HUES6 (cell line): Measurements from ENCODE around the gene AFF3.

ENCODE experiments used
- H3K27ac ChIP-seq: 2 replicates; pipeline ENCODE4 v1.7.0; 2013; ENCODE audit warnings: low read depth, mild to moderate bottlenecking, low read length, inconsistent platforms
- H3K27me3 ChIP-seq: 2 replicates; pipeline ENCODE4 v1.6.1; 2013; ENCODE audit warnings: low read length; ENCODE audit not compliant: control insufficient read depth, insufficient read depth
- H3K36me3 ChIP-seq: 2 replicates; pipeline ENCODE4 v1.6.1; 2013; ENCODE audit warnings: low read length; ENCODE audit not compliant: control insufficient read depth, insufficient read depth
- H3K4me1 ChIP-seq: 2 replicates; pipeline ENCODE4 v1.6.1; 2013; ENCODE audit warnings: low read length; ENCODE audit not compliant: control insufficient read depth, insufficient read depth
- H3K4me3 ChIP-seq: 2 replicates; pipeline ENCODE4 v1.5.1; 2013; ENCODE audit warnings: low read depth, low read length
- H3K9ac ChIP-seq: one replicate; pipeline ENCODE4 v1.6.1; 2013; ENCODE audit warnings: mild to moderate bottlenecking, low read length
- H3K9me3 ChIP-seq: 2 replicates; pipeline ENCODE4 v1.6.1; 2013; ENCODE audit warnings: low read depth, low read length; ENCODE audit not compliant: control insufficient read depth, insufficient read depth

AFF3 gene

GRCh38 chr2:99729104-99730025 is 413.0 kb downstream of the AFF3 start:
- Histone ChIP-seq H3K9ac (no peak overlapping the region), H3K4me1 (no peaks in the 10 kb centered on the region; the same call in 1 of the 2 replicates), H3K4me3 (no peak overlapping the region), H3K9me3 (no peaks in the 10 kb centered on the region), H3K27me3 (no peaks in the 10 kb centered on the region), H3K36me3 (no peaks in the 10 kb centered on the region), H3K27ac (no peak overlapping the region)

- Histone ChIP-seq H3K27me3 (no peaks in the 10 kb centered on the region), H3K36me3 (no peaks in the 10 kb centered on the region), H3K9ac (no peak overlapping the region), H3K4me3 (no peak overlapping the region), H3K9me3 (no peaks in the 10 kb centered on the region), H3K4me1 (no peaks in the 10 kb centered on the region; the same call in 1 of the 2 replicates), H3K27ac (no peak overlapping the region)
Observed at GRCh38 chr2:99728166-99728565, 414.2 kb downstream of the AFF3 start.

GRCh38 chr2:99727199-99727598 is 415.2 kb downstream of the AFF3 start:
- Histone ChIP-seq H3K4me3 (no peak overlapping the region), H3K36me3 (no peaks in the 10 kb centered on the region), H3K9ac (no peak overlapping the region), H3K27ac (no peak overlapping the region), H3K27me3 (no peaks in the 10 kb centered on the region), H3K9me3 (no peaks in the 10 kb centered on the region), H3K4me1 (no peaks in the 10 kb centered on the region; the same call in 1 of the 2 replicates)

- no peaks in the 10 kb centered on the region for H3K9me3 ChIP-seq
- no peaks in the 10 kb centered on the region for H3K27me3 ChIP-seq
- H3K9ac ChIP-seq: no peak overlapping the region
- H3K4me1 ChIP-seq: no peaks in the 10 kb centered on the region; the same call in 1 of the 2 replicates
- H3K27ac ChIP-seq: no peak overlapping the region
- no peak overlapping the region for H3K4me3 ChIP-seq
- H3K36me3 ChIP-seq: no peaks in the 10 kb centered on the region
Observed at GRCh38 chr2:99726691-99727090, 415.7 kb downstream of the AFF3 start.

- H3K4me1 ChIP-seq: no peaks in the 10 kb centered on the region; the same call in 1 of the 2 replicates
- H3K36me3 ChIP-seq: no peaks in the 10 kb centered on the region
- H3K27me3 ChIP-seq: no peaks in the 10 kb centered on the region
- no peak overlapping the region for H3K9ac ChIP-seq
- no peaks in the 10 kb centered on the region for H3K9me3 ChIP-seq
- H3K4me3 ChIP-seq: no peak overlapping the region
- H3K27ac ChIP-seq: no peak overlapping the region
Observed at GRCh38 chr2:99725820-99726219, 416.6 kb downstream of the AFF3 start.

GRCh38 chr2:99722476-99722875 is 419.9 kb downstream of the AFF3 start:
- Histone ChIP-seq H3K9ac (no peak overlapping the region), H3K36me3 (no peaks in the 10 kb centered on the region), H3K27me3 (no peaks in the 10 kb centered on the region), H3K4me1 (no peaks in the 10 kb centered on the region), H3K27ac (no peak overlapping the region), H3K4me3 (no peak overlapping the region), H3K9me3 (no peaks in the 10 kb centered on the region)

GRCh38 chr2:99719102-99719501 is 423.3 kb downstream of the AFF3 start:
- Histone ChIP-seq H3K27ac (no peak overlapping the region), H3K36me3 (no peaks in the 10 kb centered on the region), H3K4me1 (no peaks in the 10 kb centered on the region), H3K4me3 (no peak overlapping the region), H3K9me3 (no peaks in the 10 kb centered on the region), H3K9ac (no peak overlapping the region), H3K27me3 (no peaks in the 10 kb centered on the region)

GRCh38 chr2:99715956-99716355 is 426.4 kb downstream of the AFF3 start:
- H3K9ac ChIP-seq: no peak overlapping the region
- H3K36me3 ChIP-seq: no peaks in the 10 kb centered on the region
- H3K27me3 ChIP-seq: no peaks in the 10 kb centered on the region
- H3K27ac ChIP-seq: no peak overlapping the region
- no peaks in the 10 kb centered on the region for H3K9me3 ChIP-seq
- no peak overlapping the region for H3K4me3 ChIP-seq
- H3K4me1 ChIP-seq: peaks cover 2% of the 10 kb centered on the region; the same call in 1 of the 2 replicates

- no peak overlapping the region for H3K27ac ChIP-seq
- H3K36me3 ChIP-seq: no peaks in the 10 kb centered on the region
- no peak overlapping the region for H3K4me3 ChIP-seq
- no peaks in the 10 kb centered on the region for H3K27me3 ChIP-seq
- peaks cover 10% of the 10 kb centered on the region for H3K4me1 ChIP-seq
- no peak overlapping the region for H3K9ac ChIP-seq
- H3K9me3 ChIP-seq: no peaks in the 10 kb centered on the region
Observed at GRCh38 chr2:99714349-99714748, 428.0 kb downstream of the AFF3 start.

- Histone ChIP-seq H3K36me3 (no peaks in the 10 kb centered on the region), H3K9me3 (no peaks in the 10 kb centered on the region), H3K9ac (no peak overlapping the region), H3K4me3 (no peak overlapping the region), H3K4me1 (peaks cover 30% of the 10 kb centered on the region), H3K27ac (no peak overlapping the region), H3K27me3 (no peaks in the 10 kb centered on the region)
Observed at GRCh38 chr2:99711144-99711543, 431.2 kb downstream of the AFF3 start.

GRCh38 chr2:99710721-99711120 is 431.7 kb downstream of the AFF3 start:
- Histone ChIP-seq H3K9ac (no peak overlapping the region), H3K27me3 (no peaks in the 10 kb centered on the region), H3K9me3 (no peaks in the 10 kb centered on the region), H3K4me3 (no peak overlapping the region), H3K4me1 (peaks cover 30% of the 10 kb centered on the region), H3K27ac (no peak overlapping the region), H3K36me3 (no peaks in the 10 kb centered on the region)
